Measurements from ENCODE around the gene LKAAEAR1.

LKAAEAR1 gene

DNA sequence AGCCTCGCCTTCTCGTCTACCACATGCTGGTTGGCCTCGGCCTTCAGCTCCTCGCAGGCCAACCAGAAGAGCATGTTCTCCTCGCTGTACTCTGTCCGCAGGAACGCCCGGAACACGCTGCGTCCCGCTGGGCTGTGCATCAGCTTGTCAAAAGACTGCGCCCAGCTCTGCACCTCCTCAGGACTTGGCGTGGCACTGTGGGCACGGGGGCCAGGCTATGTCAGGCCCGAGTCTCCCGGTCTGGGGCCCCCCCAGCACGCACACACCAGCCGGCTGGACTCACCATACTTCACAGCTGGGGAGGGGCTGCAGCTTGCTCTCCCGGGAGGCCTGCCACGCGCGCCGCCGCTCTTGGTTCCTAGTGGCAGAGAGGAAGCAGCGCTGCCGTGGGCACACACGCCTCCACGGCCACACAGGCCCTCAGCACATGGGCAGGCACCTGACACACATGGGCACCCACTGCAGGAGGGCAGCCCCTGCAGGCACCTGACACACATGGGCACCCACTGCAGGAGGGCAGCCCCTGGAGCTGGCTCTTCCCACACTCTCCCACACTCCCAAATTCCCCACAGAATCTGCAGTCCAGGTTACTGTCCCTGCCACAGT is 9.9 kb downstream of the LKAAEAR1 start:
- TF ChIP-seq, protein P1, sequence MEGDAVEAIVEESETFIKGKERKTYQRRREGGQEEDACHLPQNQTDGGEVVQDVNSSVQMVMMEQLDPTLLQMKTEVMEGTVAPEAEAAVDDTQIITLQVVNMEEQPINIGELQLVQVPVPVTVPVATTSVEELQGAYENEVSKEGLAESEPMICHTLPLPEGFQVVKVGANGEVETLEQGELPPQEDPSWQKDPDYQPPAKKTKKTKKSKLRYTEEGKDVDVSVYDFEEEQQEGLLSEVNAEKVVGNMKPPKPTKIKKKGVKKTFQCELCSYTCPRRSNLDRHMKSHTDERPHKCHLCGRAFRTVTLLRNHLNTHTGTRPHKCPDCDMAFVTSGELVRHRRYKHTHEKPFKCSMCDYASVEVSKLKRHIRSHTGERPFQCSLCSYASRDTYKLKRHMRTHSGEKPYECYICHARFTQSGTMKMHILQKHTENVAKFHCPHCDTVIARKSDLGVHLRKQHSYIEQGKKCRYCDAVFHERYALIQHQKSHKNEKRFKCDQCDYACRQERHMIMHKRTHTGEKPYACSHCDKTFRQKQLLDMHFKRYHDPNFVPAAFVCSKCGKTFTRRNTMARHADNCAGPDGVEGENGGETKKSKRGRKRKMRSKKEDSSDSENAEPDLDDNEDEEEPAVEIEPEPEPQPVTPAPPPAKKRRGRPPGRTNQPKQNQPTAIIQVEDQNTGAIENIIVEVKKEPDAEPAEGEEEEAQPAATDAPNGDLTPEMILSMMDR (IDR thresholded peaks at IDR 0.05; ENCODE audit: low read depth, low read length), result no peak
- TF ChIP-seq EZH2phosphoT487 (IDR thresholded peaks at IDR 0.05; ENCODE audit: low read depth), result no peak
- Histone ChIP-seq H2AFZ (ENCODE audit: low read depth, low read length) (no peak overlapping the region), H3K27ac (ENCODE audit: low read length) (no peak overlapping the region), H3K9me3 (ENCODE audit: insufficient read depth, low read length) (no peaks in the 10 kb centered on the region), H3K9ac (ENCODE audit: low read length) (no peak overlapping the region), H3K4me3 (ENCODE audit: low read length) (no peak overlapping the region), H3K36me3 (replicated peaks; ENCODE audit: low read depth, low read length) (peaks cover 19% of the 10 kb centered on the region), H3K4me1 (ENCODE audit: low read length) (peaks cover 25% of the 10 kb centered on the region), H4K20me1 (ENCODE audit: insufficient read depth, low read length) (no peaks in the 10 kb centered on the region), H3K27me3 (ENCODE audit: low read depth, low read length) (no peaks in the 10 kb centered on the region), H3K79me2 (ENCODE audit: low read length) (peaks cover 34% of the 10 kb centered on the region), H3K4me2 (ENCODE audit: low read length) (no peak overlapping the region)

DNA sequence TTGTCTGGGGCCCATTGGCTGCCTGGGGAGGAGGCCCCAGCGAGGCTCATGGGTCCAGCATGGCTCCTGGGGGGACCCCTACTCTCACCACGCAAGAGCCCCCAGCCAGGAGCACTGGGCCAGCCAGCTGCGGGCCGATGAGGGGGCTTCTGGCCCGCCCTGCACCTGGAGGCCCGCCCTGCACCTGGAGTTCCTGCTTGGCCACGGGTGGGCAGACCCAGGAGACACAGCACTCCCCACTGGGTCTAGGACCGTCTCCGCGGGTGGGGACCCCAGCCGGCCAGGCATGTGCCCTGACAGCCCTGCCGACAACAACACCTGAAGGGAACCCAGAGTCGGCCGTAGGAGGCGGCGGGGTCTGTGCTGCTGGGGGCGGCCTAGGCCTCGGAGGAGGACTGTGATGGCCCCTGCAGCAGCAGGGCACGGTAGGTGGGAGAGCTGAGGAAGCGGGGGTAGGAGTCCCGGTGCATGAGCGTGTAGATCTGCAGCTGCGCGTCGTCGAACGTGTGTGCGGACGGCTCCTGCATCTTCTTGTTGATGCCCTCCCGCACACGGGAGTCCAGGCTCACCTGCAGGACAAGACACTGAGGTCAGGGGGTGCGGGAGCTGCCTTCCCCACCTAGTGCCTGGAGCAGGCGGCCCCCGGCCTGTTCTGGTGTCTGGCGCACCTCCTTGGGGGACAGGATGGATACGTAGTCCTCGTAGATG is 10.6 kb downstream of the LKAAEAR1 start:
- peaks cover 19% of the 10 kb centered on the region for H3K36me3 ChIP-seq (replicated peaks; ENCODE audit: low read depth, low read length)
- H3K9me3 ChIP-seq (ENCODE audit: insufficient read depth, low read length), result no peaks in the 10 kb centered on the region
- peaks cover 25% of the 10 kb centered on the region for H3K4me1 ChIP-seq (ENCODE audit: low read length)
- no peaks in the 10 kb centered on the region for H3K27me3 ChIP-seq (ENCODE audit: low read depth, low read length)
- H2AFZ ChIP-seq (ENCODE audit: low read depth, low read length), result no peak overlapping the region
- no peaks in the 10 kb centered on the region for H4K20me1 ChIP-seq (ENCODE audit: insufficient read depth, low read length)
- no peak overlapping the region for H3K4me3 ChIP-seq (ENCODE audit: low read length)
- no peak overlapping the region for H3K27ac ChIP-seq (ENCODE audit: low read length)
- TF ChIP-seq, protein P1 (IDR thresholded peaks at IDR 0.05; ENCODE audit: low read depth, low read length), result no peak
- TF ChIP-seq EZH2phosphoT487 (IDR thresholded peaks at IDR 0.05; ENCODE audit: low read depth), result no peak
- no peak overlapping the region for H3K4me2 ChIP-seq (ENCODE audit: low read length)
- H3K79me2 ChIP-seq (ENCODE audit: low read length), result peaks cover 27% of the 10 kb centered on the region
- no peak overlapping the region for H3K9ac ChIP-seq (ENCODE audit: low read length)

DNA sequence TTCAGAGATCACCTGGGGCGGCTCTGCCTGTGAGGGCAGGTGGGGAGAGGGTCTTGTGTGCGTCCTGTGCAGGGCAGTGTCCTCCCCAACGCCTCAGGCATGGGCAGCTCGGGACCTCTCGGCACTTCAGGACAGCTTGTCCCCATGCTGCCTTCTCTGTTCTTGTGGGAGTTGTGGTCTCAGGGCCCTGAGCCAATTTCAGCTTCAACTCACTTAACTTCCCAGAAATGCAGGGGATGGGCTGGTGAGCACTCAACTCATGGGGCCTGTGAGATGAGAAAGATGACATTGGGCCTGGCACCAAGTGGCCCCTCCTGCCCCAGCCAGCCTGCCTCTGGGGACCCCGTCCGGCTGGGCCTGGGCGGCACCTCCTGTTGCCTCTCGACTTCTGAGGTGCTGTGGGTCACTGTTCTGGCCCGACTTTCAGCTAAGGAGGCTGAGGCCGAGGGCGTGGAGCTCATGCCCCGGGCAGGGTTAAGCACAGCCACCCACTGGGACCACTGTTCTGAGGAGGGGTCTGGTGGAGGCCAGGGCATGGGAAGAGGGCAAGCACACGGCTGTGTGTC is 11.6 kb downstream of the LKAAEAR1 start:
- Histone ChIP-seq H3K4me3 (ENCODE audit: low read length) (no peak overlapping the region), H3K27me3 (ENCODE audit: low read depth, low read length) (no peaks in the 10 kb centered on the region), H4K20me1 (ENCODE audit: insufficient read depth, low read length) (no peaks in the 10 kb centered on the region), H3K36me3 (replicated peaks; ENCODE audit: low read depth, low read length) (peaks cover 19% of the 10 kb centered on the region), H3K27ac (ENCODE audit: low read length) (no peak overlapping the region), H3K4me1 (ENCODE audit: low read length) (peaks cover 16% of the 10 kb centered on the region), H2AFZ (ENCODE audit: low read depth, low read length) (no peak overlapping the region), H3K4me2 (ENCODE audit: low read length) (no peak overlapping the region), H3K9ac (ENCODE audit: low read length) (no peak overlapping the region), H3K79me2 (ENCODE audit: low read length) (peaks cover 16% of the 10 kb centered on the region), H3K9me3 (ENCODE audit: insufficient read depth, low read length) (no peaks in the 10 kb centered on the region)
- no peak for TF ChIP-seq EZH2phosphoT487 (IDR thresholded peaks at IDR 0.05; ENCODE audit: low read depth)
- TF ChIP-seq, protein P1 (IDR thresholded peaks at IDR 0.05; ENCODE audit: low read depth, low read length), result no peak

Data from OCI-LY3 (cell line).